ENCODE results near the gene TCAF1. TPM values are rescaled to one million over a fixed set of nuclear protein-coding genes. Genes with fewer than 3 reads are reported as not detected.

Gene TCAF1
- total and polyA plus RNA-seq, 2 donors (not counting 1 experiment from before 2014, with no cell fraction given): 7.1 to 17.3 TPM

DNA sequence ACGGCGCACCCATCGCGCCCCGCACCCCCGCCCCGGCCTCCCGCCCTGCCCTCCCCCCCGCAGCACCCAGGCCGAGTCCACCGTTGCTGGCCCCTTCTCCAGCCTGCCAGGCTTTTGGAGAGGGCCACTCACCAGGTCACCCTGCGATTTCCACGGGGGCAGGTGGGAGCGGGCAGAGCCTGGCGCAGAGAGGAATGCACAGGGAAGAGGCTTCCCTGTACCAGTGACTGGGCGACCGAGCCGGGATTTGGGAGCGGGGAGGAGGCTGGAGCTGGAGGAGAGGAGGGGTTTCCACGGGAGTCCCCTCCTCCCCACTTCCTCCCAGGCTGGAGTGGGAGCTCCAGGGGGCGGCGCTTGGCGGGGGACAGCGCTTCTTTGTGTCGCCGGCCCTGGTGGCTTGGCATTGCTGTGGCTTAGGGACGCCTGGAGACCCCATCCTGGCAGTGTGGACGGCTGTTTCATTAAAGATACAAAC, 19.3 kb downstream of the TCAF1 start:
- Histone ChIP-seq H3K36me3 (replicated peaks in 1 of 2; ENCODE audit: control extremely low read depth in 1 of 2, control insufficient read depth in 1 of 2, extremely low read depth in 1 of 2, insufficient read depth in 2 of 2, low read length in 1 of 2) (no peaks in the 10 kb centered on the region), H3K27me3 (replicated peaks in 1 of 4; ENCODE audit: control extremely low read depth in 1 of 4, control insufficient read depth in 3 of 4, insufficient read depth in 4 of 4, low read length in 3 of 4) (peaks cover 0 to 46% (median 34%) of the 10 kb centered on the region in 4 experiments), H3K9me3 (ENCODE audit: control extremely low read depth in 1 of 3, control insufficient read depth in 2 of 3, insufficient read depth in 1 of 3, low read length in 2 of 3) (peaks cover 0 to 7% (median 0%) of the 10 kb centered on the region in 3 donors), H3K9ac (ENCODE audit: low read length) (peak overlapping the region; percentile 27), H3K4me1 (ENCODE audit: control insufficient read depth in 2 of 2, insufficient read depth in 2 of 2, low read length in 2 of 2) (peaks cover 22 to 33% of the 10 kb centered on the region in 2 donors), H2AFZ (ENCODE audit: insufficient read depth, low read depth, low read length, poor library complexity, severe bottlenecking) (no peak overlapping the region), H4K20me1 (ENCODE audit: control insufficient read depth, insufficient read depth, low read length, poor library complexity, severe bottlenecking) (peaks cover 27% of the 10 kb centered on the region), H3K4me2 (replicated peaks; ENCODE audit: low read depth, low read length, poor library complexity, severe bottlenecking) (peak overlapping the region; percentile 58), H3K4me3 (ENCODE audit: control extremely low read depth in 1 of 5, extremely low read depth in 1 of 5, insufficient read depth in 1 of 5, low read depth in 2 of 5, low read length in 4 of 5) (no peak overlapping the region), H3K27ac (ENCODE audit: low read length in 2 of 2) (no peak overlapping the region), H3K79me2 (ENCODE audit: control insufficient read depth, insufficient read depth, low read length) (no peaks in the 10 kb centered on the region)
- Mint-ChIP-seq H3K27ac (no peak overlapping the region), H3K27me3 (peaks cover 40% of the 10 kb centered on the region), H3K9me3 (ENCODE audit: insufficient read depth) (no peaks in the 10 kb centered on the region), H3K4me3 (peak overlapping the region; percentile 55), H3K4me1 (peaks cover 32% of the 10 kb centered on the region)
- no peak for TF ChIP-seq CTCF (IDR thresholded peaks at IDR 0.05)
- no peak for TF ChIP-seq EZH2 (IDR thresholded peaks at IDR 0.05; ENCODE audit: borderline replicate concordance, insufficient read depth, low read depth, low read length, poor library complexity, severe bottlenecking)
- ChIA-PET CTCF (no interaction called here), POLR2A (no interaction called here)
- WGBS (ENCODE audit: insufficient coverage): 0% methylated on average over 9 of the region's 28 CpGs
- intact Hi-C loops (cut with micrococcal nuclease): no loop called here
- DNase-seq (no peak), ATAC-seq (ENCODE audit: low read depth) (peak; percentile 28)

- Histone ChIP-seq H3K79me2 (ENCODE audit: control insufficient read depth, insufficient read depth, low read length) (no peaks in the 10 kb centered on the region), H3K27me3 (replicated peaks in 1 of 4; ENCODE audit: control extremely low read depth in 1 of 4, control insufficient read depth in 3 of 4, insufficient read depth in 4 of 4, low read length in 3 of 4) (peaks cover 0 to 46% (median 33%) of the 10 kb centered on the region in 4 experiments), H3K4me2 (replicated peaks; ENCODE audit: low read depth, low read length, poor library complexity, severe bottlenecking) (peak overlapping the region; percentile 58), H3K9ac (ENCODE audit: low read length) (no peak overlapping the region), H3K27ac (ENCODE audit: low read length in 2 of 2) (no peak overlapping the region), H3K4me1 (ENCODE audit: control insufficient read depth in 2 of 2, insufficient read depth in 2 of 2, low read length in 2 of 2) (peaks cover 22 to 33% of the 10 kb centered on the region in 2 donors), H4K20me1 (ENCODE audit: control insufficient read depth, insufficient read depth, low read length, poor library complexity, severe bottlenecking) (peaks cover 27% of the 10 kb centered on the region), H2AFZ (ENCODE audit: insufficient read depth, low read depth, low read length, poor library complexity, severe bottlenecking) (no peak overlapping the region), H3K9me3 (ENCODE audit: control extremely low read depth in 1 of 3, control insufficient read depth in 2 of 3, insufficient read depth in 1 of 3, low read length in 2 of 3) (peaks cover 0 to 7% (median 0%) of the 10 kb centered on the region in 3 donors), H3K4me3 (ENCODE audit: control extremely low read depth in 1 of 5, extremely low read depth in 1 of 5, insufficient read depth in 1 of 5, low read depth in 2 of 5, low read length in 4 of 5) (no peak overlapping the region), H3K36me3 (replicated peaks in 1 of 2; ENCODE audit: control extremely low read depth in 1 of 2, control insufficient read depth in 1 of 2, extremely low read depth in 1 of 2, insufficient read depth in 2 of 2, low read length in 1 of 2) (no peaks in the 10 kb centered on the region)
- intact Hi-C loops (cut with micrococcal nuclease): no loop called here
- Mint-ChIP-seq H3K9me3 (ENCODE audit: insufficient read depth) (no peaks in the 10 kb centered on the region), H3K27me3 (peaks cover 40% of the 10 kb centered on the region), H3K4me3 (peak overlapping the region; percentile 47), H3K4me1 (peaks cover 32% of the 10 kb centered on the region), H3K27ac (no peak overlapping the region)
- ChIA-PET POLR2A (no interaction called here), CTCF (no interaction called here)
- WGBS (ENCODE audit: insufficient coverage): 6% methylated on average over 16 of the region's 21 CpGs
- ATAC-seq (ENCODE audit: low read depth) (no peak), DNase-seq (peak; percentile 27)
- TF ChIP-seq CTCF (IDR thresholded peaks at IDR 0.05) (no peak), EZH2 (IDR thresholded peaks at IDR 0.05; ENCODE audit: borderline replicate concordance, insufficient read depth, low read depth, low read length, poor library complexity, severe bottlenecking) (no peak)
Observed at GRCh38 chr7:143882020-143882603, 19.9 kb downstream of the TCAF1 start.
